Stimulated activated CD4-positive, alpha-beta T cell treated with anti-CD3 and anti-CD28 coated beads, Interleukin-2, amount 100 ng/mL, for 24 hours (primary cell): Measurements from ENCODE around the gene KCNS3.
A peak's percentile ranks its signal among the peaks of the same experiment; 100 is the strongest.

Experiments
- DNase-seq, 2 donors: peaks; one replicate each; pipeline ENCODE4 v3.0.0-alpha.2; 2020

KCNS3 gene, protein sequence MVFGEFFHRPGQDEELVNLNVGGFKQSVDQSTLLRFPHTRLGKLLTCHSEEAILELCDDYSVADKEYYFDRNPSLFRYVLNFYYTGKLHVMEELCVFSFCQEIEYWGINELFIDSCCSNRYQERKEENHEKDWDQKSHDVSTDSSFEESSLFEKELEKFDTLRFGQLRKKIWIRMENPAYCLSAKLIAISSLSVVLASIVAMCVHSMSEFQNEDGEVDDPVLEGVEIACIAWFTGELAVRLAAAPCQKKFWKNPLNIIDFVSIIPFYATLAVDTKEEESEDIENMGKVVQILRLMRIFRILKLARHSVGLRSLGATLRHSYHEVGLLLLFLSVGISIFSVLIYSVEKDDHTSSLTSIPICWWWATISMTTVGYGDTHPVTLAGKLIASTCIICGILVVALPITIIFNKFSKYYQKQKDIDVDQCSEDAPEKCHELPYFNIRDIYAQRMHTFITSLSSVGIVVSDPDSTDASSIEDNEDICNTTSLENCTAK

DNA sequence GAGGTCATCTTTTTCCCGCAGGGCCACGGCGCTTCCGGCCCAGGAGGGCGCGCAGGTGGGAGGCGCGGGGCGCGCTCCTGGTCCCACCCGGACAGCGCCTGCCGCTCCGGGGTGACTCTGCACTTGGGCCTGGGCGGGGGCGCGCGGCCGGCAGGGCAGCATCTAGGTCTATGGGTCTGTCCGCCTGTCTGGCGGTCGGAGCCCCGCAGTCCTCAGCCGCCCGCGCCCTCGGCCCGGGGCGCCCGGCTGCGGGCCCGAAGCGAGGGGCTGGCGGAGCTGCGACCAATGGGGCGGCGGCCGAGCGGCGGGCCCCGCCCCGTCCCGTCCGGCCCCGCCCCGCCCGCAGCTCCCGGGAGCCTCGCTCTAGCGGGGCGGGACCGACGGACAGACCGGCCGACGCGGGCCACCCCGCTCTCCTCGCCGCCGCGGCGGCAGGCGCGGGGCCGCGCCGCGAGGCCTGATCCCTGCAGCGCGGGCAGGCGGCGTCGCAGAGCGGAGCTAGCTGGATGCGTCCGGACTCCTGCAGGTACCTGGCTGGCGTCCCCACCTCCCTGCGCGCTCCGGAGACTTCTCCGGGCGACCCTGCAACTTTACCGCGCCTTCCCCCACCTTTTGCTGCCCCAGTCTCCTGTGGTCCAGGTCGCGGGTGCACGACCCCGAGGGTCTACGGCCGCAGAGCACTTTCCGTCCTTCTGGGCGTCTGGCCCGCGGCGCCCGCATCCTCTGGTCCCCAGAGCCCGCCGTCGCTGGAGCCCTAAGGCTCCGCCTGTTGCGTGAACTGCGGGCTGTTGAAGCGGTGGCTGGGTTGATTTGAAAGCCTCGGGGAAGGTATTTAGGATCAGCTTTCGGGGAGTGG, at the start of gene KCNS3:
Gene KCNS3, plus strand, starts transcription at position 387 of the 856 bp plus-strand sequence. CDS start 52,342 bp downstream, outside the sequence.
- peak in 1 of 2 donors; percentile 23 for DNase-seq

DNA sequence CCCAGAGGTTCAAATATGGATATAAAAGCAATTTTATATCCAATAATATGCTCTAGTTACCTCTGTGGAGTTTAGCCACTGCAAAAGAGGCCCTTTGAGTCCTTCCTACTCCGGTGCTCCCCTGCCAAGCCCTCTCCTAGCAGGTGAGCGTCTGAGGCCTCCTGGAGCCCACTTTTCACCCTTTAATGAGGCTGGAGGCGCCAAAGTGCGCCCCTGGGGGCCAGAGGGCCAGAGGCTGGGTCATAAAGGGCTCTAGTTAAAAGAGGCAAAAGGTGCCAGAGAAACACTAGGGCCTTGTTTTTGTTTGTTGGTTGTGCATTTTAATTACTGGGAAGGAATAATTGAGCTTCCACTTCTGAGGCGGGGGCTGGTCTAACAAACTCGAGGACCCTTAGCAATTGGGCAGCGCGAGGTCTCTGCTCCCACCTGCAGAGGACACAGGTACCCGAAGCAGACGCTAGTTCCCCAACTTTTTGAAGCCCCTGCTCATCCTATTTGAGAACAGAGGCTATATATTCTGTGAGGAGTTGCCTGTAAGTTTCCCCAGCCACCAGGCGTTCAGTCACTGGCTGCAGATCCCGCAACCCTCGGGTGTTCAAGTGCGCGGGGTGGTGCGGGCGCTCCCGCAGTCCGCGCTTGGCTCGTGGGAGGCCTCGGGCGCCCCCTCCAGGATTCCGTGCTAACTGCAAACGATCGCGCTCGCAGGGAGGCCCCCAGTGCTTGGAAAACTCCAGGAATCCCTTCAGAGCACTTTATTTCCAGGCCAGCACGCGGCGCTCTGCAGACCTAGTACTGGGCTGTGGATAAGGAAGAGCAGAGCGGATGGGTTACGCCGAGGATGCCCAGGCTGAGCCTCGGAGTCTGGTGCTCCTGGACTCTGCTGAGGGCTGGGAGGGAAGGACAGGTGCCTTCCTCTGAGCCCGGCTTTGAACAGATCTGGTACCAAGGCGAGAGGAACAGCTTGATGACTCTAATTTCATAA, 48.1 kb upstream of the KCNS3 start:
- DNase-seq: peak; percentile 35 to 69

DNA sequence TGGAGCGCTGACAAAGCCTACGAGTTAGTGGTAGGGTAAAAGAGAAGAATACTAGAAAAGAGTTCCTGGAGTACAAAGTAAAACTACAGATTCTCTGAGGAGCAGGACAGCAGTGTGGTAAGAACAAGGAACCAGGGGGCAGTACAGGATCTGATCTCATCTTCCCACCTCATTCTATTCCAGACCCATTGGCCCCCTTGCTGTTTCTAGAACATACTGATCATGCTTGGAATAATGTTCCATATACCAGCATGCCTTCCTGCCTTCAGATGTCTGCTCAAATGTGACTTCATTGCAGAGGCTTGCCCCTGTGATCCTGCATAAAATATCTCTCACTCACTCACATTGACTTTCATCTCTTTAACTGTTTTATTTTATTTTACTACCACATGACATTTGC, 43.0 kb upstream of the KCNS3 start:
- DNase-seq: no peak

DNA sequence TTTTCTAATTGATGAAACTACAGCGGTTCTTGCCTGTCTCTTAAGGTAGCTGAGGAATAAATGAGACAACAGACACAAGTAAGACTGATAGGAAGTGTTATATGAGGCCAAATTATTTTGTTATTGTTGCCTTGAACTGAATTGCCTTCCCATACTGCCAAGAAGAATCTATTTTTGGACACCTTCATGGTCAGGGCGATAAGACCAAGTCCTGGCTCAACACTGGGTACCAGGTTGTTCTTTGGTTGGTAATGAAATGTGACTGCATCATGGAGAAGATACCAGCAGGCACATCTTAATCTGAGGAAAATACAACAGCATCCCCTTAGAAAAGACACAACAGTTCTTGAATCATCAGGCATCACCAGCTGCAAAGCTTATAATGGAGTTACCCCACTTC, 38.5 kb upstream of the KCNS3 start:
- no peak for DNase-seq

DNA sequence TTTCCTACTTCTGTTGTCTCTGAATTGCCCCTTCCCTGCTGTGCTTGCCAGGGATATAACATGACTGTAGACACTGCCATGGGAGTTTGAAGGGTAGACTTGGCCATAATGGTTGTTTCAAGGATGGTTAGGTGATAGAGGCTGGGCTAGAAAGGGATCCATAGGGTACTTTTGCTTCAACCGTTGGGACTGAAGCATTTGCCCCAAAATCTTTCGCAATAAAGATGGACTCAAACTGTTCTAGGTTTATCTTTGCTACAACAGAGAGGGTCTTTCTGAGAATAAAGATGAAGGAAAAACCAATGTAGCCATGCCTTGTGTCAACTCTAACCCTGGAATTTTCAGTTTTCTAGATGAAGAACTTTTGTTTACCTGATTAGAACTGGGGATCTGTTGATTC, 35.0 kb upstream of the KCNS3 start:
- no peak for DNase-seq

DNA sequence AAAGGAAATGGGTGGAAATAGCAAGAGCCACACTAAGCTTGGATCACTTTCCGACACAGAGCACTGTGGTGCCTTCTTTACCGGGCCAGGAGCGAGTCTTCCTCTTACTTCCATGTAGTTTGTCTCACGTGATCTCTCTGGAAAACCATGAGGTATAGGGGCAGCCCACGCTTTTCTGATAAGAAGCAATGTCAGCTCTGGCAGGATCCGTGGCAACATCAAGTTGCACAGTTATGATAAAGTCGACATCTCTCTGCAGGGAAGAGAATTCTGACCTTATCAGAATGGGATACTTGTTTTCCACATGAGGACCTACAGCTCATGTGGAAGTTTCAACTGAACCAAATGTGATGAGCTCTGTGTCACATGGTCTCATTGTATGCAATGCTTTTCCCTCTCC, 32.7 kb upstream of the KCNS3 start:
- DNase-seq: no peak

DNA sequence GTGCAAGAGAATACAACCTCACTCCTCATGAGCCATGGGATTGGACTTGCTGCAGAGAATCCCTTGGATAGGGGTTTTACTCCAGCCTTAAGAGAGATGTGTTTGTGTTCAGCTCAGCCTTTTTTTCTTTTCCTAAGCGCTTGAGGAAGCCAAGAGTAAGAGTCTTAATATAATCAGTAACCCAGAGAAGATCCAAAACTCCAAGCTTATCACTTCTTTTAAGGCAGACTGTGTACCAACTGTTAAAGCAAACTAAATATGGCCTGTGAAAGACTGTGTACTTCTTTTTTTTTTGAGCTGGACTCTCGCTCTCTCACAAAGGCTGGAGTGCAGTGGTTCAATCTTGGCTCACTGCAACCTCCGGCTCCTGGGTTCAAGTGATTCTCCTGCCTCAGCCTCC, 31.8 kb upstream of the KCNS3 start:
- no peak for DNase-seq

DNA sequence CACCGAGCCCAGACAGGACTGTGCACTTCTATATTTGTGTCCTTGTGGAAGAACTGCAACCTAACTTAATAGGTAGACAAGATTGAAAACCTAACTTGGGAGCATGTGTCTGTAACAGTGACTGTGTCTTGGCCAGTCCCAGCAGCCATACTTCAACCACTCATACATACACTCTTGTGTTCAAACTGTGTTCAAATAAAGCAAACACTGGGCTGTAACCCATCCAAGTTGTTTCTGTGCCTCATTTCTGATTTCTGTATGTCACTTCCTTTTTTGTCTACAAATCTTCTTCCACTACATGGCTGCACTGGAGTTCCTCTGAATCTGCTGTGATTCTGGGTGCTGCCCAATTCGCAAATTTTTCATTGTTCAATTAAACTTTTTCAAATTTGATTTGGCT, 31.2 kb upstream of the KCNS3 start:
- DNase-seq: no peak

DNA sequence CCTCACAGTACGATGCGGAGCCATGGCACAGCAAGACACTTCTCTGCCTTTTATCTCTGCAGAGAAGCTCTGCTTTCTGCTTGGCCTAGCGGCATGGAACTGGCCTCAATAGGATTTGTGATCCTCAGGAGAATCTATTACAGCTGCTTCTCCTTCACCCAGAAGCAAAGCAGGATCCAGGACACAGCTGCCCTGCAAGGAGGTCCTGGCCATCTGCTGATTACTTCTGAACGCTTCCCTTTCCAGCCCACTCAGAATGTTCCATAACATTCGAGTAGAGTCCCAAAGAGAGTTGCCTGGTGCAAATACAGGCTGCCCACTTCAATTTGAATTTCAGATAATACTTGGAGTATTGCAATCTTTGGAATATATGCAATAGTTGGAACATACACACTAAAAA, 29.2 kb upstream of the KCNS3 start:
- DNase-seq: no peak

DNA sequence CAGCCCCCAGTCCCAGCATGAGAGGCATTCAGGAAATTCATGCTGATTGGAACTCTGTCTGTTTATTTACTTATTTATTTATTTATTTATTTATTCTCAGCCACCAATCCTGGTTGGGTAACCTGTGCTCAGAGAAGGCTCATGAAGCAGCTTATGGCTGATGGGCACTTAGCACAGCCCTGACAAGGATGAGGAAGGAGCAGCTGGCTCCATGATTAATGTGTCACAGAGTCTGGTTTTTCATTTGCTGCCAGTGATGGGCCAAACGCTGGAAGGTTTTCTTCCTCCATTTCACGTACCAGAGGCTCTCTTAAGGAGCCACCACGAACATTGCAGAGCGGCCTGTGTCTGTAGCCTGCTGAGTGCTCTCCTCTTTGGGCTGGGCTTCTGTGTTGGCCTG, 28.3 kb upstream of the KCNS3 start:
- no peak for DNase-seq

DNA sequence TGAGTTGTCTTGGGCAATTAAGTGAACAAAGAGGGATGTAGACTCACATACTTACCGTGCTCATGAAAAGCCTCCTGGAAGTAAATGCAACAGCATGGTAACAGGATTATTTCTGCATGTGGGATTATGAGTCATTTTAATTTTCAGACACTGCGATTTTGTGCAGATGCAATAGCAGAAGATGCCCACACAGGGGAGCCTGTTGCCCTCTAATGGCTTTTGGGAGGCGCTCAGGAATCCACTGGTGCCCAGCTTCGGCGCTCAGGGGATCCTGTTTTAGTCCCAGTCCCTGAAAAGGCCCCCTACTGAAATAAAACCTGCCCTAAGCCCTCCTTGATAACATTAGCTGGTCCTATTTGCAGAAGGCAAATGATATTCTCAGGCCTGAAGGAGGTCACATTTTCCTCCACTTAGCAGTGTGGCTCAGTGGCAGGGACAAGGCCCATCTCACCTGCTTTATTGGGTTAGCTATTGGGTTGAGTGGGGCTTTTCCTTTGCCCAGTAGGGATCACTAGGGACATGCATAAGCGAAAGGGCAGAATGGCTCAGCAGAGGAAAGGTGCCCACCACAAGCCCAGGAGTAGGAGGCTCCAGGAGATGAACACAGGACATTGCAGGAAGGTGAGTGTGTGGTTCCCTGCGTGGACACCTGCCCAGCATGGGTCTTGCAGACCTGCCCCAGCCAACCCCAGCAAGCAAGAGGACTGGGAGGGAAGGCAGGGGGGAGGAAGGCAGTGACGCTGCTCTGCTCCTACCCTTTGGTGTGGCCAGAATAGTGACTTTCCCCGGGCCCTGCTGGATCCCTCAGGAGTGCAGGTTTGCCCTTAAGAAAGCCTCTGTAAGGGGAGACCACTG, 26.5 kb upstream of the KCNS3 start:
- peak in 1 of 2 donors; percentile 42 for DNase-seq

DNA sequence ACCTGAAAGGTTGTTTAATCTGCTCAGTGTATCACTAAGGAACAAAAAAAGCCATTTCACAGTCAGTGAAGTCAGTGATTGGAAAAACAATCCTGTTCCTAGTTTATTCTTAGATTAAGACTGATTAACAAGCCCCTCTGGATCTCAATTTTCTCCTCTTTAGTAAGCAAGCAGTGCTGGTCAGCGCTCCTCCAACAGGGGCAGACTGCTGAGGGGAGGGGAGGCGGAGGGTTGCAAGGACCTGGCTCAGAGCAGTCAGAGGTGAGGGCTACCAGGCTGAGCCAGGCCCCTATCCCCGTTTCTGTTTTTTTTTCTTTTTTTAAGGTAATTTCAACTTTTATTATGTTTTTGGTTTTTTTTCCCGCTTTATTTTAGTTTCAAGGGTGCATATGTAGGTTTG, 24.7 kb upstream of the KCNS3 start:
- no peak for DNase-seq

DNA sequence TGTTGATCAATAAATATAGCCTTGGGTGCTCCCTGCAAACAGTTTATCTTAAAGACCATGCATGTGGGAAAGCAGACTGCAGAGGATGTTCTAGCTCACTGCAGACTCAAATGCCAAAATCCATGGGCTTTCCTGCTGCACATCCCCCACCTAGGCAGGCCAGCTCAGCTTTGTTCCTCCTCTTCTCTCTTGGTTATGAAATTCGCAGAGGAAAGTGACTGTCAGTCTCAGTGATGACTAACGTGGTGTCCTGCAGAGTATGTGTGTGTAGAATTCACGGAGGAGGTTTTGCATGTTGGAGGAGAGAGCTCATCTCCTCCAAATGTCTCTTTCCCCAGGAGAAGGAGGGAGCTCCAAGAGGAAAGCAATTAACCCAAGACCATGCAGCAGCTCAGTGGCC, 21.4 kb upstream of the KCNS3 start:
- no peak for DNase-seq

DNA sequence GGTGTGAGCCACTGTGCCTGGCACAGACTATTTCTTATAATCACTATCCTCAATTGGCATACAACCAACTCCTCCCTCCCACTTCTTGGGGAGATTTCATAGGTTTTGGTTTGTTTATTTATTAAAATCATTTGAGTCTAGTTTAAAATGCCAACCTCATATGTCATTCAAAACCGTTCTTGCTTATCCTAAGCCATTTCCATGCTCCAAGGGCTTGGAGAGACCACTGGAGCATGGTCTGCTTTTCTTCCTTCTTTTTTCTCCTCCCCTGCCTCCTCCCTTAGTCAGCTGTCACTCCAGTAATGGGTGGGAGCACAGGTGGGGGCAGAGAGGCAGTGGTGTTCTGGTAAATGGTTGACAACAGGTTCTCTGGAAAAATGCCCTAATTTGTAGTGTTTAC, 20.4 kb upstream of the KCNS3 start:
- no peak for DNase-seq

DNA sequence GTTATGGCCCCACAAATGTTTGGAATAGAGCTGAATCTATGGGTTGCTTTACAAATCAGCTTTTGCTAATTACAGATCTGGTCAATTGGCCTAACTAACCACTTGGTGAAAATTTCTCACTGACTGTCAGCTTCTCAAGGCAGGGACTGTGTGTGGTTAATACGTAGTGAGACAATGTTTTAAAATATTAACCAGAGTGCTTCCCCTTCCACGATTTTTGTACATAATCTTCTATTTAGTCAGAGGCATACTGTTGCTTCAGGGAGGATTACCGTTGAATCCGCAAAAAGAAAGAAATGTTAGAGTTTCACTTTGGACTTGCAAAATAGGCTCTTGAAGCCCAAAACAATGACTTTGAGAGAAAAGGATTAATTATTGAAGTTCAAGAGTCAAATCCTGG, 14.9 kb upstream of the KCNS3 start:
- no peak for DNase-seq

DNA sequence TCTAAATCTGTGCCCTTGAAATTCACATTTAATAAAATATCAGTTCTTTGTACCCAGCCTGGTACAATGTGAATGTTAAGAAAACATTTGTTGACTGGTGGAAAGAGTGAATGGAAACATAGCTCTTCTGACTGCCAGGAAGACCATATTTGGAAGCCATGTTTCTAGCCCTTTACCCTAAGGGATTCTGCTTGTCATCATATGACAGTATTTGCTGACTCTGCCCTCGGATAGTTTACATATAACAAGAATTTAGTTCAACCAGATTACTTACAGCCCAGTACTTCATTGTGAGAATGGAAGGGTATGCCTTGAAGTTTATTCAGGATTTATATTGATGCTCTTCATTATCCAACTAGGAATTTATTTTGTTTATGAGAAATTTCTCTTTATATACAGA, 13.8 kb upstream of the KCNS3 start:
- no peak for DNase-seq

DNA sequence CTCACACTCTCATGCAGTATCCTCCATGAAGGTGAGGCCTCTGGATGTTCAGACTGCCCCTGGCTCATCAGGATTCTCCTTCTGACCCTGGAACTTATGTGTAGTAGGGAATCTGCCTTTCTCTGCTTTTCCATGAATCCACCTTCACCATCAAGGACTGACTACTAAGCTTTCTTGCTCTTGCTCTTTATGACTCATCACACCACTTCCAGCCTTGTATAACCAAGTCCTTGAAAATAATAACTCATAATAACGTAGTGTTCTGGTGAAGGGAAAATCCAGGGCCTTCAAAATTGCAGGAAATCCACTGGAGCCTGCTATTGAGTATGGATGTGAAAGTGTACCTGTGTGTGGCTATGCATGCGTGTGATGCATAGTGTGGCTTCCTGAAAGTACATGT, 11.3 kb upstream of the KCNS3 start:
- no peak for DNase-seq

DNA sequence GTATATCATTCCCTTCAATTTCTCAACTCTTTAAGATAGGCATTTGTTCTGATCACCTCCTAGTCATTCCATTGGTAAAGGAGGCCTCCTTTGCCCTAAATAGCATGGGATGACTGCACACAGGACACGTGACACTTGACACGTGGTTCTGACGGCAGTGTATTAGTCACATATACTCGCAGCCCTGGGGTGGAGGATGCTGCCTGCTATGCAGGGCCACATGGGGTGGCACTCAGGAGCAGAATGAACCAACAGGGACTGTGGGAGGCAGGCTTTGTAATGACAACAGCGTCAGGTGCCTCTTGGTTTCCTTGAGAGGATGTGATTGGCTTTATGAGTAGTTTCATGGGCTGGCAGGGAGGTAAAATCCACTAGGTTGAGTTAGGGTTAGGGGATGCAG, 9.3 kb upstream of the KCNS3 start:
- no peak for DNase-seq

DNA sequence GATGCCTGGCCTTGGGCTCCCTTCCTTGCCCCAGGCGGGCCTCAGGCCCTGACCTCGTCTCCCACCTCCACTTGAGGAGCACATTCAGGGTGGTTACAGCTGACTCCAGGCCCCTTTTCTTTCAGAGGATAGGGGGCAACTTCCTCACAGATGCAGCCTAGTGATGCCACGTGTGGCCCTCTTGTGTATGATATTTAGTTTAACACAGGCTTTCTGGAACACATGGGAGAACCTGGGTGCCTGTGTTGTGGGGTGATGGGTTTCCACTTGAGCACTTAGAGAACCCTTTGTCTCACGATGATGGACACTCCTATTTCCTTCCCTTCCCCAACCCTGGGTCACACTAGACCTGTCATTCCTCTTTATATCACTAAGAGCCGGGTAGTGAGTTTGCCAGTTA, 6.8 kb upstream of the KCNS3 start:
- DNase-seq: no peak

DNA sequence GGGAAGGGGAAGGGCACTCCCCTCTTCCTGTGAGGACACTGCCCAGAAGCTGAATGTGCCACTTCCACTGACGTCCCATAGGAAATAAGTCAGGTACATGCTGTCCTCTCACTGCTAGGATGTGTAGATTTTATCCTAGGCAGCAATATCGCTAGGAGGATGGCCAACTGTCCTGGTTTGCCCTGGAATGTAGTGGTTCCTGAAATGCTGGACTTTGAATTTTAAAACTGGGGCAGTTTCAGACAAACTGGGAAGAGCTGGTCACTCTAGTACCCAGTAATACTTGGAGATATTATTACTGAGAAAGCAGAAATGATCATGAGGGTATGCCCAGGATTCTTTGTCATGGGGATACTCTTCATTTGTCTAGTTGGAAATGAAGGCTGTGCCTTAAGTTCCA, 5.4 kb upstream of the KCNS3 start:
- DNase-seq: no peak

DNA sequence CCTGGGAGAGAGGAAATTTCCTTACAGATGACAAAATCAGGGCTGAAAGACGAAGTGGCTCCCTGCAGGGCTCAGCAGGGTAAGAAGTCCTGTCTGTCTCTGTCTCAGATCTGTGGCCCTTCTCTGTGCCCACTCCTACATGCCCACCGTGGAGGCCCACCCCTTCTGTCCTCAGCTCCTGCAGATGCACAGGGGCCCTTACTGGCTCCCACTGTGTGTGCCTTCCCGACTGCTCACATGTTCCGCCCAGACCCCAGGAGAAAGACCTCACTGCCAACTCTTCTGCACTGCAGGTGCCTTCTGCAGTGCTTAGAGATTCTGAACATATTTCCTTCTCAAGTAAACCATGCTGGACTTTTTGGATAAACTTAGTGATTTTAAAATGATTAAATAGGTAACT, 1.9 kb upstream of the KCNS3 start:
- no peak for DNase-seq

DNA sequence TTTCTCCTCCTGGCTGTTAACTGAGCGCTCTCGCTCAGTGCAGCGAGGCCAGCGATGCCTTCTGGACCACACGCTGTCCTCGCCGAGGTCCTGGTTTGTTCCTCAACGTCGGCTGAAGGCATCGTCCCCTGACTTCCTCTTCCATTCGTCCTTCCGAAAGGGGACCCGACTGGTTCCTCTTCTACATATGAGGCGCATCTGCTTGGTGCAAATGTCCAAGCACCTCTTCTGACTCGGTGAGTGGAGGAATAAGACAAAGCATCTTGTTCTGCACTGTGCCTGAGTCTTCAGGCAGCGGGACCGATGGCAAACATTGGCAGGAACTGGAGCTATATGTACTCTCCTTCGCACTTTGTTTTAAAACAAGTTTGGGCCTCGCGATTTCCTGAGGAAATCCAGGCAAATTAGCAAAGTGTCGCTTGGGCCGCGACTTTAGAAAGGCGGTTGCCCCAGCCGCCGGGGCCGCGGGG, 621 bp upstream of the KCNS3 start:
- no peak for DNase-seq
